ENCODE measurements around the gene AGXT2. TPM values are rescaled to one million over a fixed set of nuclear protein-coding genes. Genes with fewer than 3 reads are reported as not detected.

The AGXT2 gene
- not detected in 5 replicates for total RNA-seq (2022; extraction: Qiagen RNA extraction)

GRCh38 chr5:35047785-35048404 is at the start of gene AGXT2:
Gene AGXT2 (minus strand): TSS chr5:35047949. CDS start chr5:35047892, 57 bp downstream.

Other genes starting within 250 kb of the AGXT2 start
- gene TTC23L, start 208.8 kb downstream of the AGXT2 start, total RNA-seq (2022; extraction: Qiagen RNA extraction): 0.21 to 0.33 TPM in 2 of 5 replicates, not detected in the others
- gene RAD1, start 132.4 kb downstream of the AGXT2 start, total RNA-seq (2022; extraction: Qiagen RNA extraction): 29.2 to 36.2 TPM (median 31.2 TPM) in 5 replicates
- gene BRIX1, start 132.2 kb downstream of the AGXT2 start, total RNA-seq (2022; extraction: Qiagen RNA extraction): 44.2 to 61.3 TPM (median 55.8 TPM) in 5 replicates
- 27.0 to 29.5 TPM (median 28.0 TPM) in 5 replicates for gene DNAJC21, start 118.4 kb downstream of the AGXT2 start, total RNA-seq (2022; extraction: Qiagen RNA extraction)
- 0.02 to 0.14 TPM (median 0.08 TPM) in 5 replicates for gene PRLR, start 182.5 kb upstream of the AGXT2 start, total RNA-seq (2022; extraction: Qiagen RNA extraction)

Measured in A549 treated with dexamethasone at 1 μM for 4 hours (cell line).